Epithelial cell of esophagus (primary cell): ENCODE results near the gene COMT.

Experiments
- DNase-seq: peaks from one replicate; pipeline ENCODE4 v3.0.0; 2010; ENCODE audit warnings: low read depth
- H3K4me3 ChIP-seq: 2 replicates; pipeline ENCODE4 v1.5.1; 2011; ENCODE audit warnings: mild to moderate bottlenecking, low read length, control low read depth
- TF ChIP-seq, protein P1 (sequence below): IDR thresholded peaks from 2 replicates; pipeline ENCODE4 v1.5.1; 2011; ENCODE audit warnings: low read depth, mild to moderate bottlenecking, low read length, control low read depth, inconsistent platforms; ENCODE audit not compliant: insufficient read depth; ENCODE audit errors: missing control alignments

The COMT gene

DNA sequence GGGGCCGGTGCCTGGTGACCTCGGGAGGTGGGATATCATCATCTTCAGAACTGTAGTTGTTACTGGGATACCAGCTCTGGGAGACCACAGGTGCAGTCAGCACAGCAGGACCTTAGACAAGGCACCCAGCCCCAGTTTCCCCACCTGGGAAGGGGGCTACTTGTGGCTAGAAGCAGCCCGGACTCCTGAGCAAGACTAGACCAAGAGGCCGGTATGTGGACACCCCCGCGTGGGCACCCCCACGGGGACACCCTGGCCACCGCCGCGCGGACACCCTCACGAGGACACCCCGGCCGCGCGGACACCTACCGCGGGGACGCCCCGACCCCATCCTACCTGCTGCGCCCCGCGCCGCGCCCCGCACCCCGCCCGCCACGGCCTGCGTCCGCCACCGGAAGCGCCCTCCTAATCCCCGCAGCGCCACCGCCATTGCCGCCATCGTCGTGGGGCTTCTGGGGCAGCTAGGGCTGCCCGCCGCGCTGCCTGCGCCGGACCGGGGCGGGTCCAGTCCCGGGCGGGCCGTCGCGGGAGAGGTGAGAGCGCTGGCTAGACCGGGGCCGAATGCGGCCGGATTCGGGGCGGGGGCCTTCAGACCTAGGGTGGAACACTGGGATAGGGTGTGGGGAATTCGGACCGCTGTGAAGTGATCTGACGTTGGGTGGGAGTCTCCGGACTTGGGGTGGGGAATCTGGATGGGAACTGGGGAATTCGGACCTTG lies at the start of gene COMT, which contains the start of gene TXNRD2:
COMT (plus strand) TSS at position 408 of the 718 bp plus-strand sequence. CDS start 20,755 bp downstream, outside the sequence.
TXNRD2 (minus strand) TSS at position 454 of the 718 bp plus-strand sequence; CDS start at position 439, 15 bp downstream.
- peak; percentile 57 for DNase-seq
- peak within 1 kb of the TSS; percentile 80 for H3K4me3 ChIP-seq
- TF ChIP-seq, protein P1, sequence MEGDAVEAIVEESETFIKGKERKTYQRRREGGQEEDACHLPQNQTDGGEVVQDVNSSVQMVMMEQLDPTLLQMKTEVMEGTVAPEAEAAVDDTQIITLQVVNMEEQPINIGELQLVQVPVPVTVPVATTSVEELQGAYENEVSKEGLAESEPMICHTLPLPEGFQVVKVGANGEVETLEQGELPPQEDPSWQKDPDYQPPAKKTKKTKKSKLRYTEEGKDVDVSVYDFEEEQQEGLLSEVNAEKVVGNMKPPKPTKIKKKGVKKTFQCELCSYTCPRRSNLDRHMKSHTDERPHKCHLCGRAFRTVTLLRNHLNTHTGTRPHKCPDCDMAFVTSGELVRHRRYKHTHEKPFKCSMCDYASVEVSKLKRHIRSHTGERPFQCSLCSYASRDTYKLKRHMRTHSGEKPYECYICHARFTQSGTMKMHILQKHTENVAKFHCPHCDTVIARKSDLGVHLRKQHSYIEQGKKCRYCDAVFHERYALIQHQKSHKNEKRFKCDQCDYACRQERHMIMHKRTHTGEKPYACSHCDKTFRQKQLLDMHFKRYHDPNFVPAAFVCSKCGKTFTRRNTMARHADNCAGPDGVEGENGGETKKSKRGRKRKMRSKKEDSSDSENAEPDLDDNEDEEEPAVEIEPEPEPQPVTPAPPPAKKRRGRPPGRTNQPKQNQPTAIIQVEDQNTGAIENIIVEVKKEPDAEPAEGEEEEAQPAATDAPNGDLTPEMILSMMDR, result no peak

DNA sequence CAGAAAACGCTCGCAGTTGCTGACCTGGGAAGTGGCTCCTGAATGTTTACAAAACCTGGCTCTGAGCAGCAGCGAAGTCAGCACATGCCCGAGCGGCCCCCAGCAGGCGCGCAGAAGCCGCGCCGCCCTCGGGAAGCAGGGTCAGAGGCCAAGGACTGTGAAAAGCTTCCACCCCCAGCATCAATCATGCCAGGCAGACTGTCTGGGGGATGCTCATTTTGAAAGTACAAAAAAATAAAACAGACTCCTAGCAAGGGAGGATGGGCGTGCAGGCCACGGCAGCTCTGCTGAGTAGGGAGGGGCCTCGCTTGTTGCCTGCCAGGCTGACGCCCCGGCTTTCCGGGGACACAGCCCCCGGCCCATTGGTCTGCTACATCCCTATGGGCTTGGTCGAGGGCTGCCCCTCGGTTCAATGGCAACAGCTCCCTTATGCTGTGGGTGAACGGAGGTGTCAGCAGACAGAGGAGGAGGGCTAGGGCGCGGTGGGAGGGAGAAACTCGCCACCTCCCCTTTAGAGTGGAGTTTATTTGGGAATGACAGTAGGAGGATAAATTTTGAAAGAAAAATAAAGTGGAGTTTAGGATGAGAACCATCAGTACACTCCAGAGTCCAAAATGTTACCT lies 49.2 kb upstream of the COMT start:
- H3K4me3 ChIP-seq, result no peak overlapping the region
- TF ChIP-seq, protein P1, result no peak
- no peak for DNase-seq

DNA sequence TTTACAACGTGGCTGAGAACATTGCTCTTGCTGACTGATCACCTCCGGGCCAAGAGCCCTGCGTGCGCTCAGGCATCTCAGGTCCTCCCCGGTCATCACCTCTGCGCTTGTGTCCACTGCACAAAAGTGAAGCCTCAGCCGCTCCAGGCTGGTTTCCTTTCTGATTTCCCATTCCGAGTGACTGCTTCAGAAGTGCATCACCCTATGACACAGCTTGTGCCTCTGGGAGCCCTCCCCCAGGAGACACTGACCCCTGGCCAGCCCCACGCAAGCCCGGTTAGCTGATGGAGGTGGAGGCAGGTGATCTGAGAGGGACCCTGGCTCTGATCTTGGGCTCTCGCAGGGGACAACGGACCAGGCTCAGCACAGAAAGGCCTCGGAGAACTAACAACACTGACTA lies 48.6 kb upstream of the COMT start:
- no peak for DNase-seq
- no peak overlapping the region for H3K4me3 ChIP-seq
- TF ChIP-seq, protein P1, result no peak

DNA sequence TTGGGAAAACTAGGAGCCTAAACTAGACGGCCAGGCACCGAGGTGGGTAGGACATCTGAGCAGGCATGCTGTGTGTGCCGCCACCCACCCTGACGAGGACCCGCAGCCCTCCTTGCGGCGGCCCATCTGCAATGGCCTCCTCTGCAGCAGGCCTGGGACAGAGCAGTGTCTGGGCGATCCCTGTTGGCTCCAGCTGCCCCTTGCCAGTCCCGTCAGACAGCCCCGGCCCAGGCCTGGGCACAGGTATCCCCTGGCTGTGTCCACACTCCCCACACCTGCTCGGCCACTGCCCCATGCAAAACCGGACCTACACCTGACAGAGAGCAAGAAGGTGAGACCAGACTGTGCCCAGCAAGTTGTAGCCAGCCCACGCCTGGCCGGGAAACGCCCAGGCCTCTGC lies 48.2 kb upstream of the COMT start:
- TF ChIP-seq, protein P1, result no peak
- DNase-seq, result no peak
- H3K4me3 ChIP-seq, result no peak overlapping the region

DNA sequence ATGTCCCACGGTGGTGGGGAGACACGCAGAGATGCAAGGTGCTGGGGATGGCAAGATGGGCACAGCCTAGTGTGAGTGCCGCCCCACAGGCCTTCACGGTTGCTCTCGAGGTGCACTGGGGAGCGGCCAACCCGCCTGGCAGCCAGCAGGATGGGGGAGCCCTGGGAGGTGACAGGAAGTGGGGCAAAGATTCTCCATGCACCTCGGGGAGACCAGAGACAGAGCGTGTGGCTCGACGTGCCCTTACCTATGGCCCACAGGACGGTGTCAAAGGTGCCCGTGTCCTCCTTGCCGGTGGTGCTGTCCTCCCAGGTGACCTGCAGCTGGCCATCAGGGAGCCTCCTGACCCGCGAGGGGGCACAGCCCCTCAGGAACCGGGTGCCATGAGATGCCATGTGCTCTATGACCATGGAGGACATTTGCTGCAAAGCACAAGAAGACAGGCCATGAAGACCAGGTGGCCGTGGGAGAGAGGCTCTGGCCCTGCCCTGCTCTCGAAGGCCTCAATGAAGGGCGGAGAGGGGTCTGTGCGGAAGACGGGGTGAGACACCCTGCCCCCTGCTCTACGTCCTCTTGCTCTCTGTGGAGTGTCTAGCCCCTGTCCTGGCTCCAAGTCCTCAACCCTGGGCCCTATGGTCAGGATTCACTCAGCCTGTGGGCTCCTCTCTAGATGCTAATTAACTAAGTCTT lies 46.3 kb upstream of the COMT start:
- H3K4me3 ChIP-seq, result no peak overlapping the region
- TF ChIP-seq, protein P1, result no peak
- DNase-seq, result no peak

DNA sequence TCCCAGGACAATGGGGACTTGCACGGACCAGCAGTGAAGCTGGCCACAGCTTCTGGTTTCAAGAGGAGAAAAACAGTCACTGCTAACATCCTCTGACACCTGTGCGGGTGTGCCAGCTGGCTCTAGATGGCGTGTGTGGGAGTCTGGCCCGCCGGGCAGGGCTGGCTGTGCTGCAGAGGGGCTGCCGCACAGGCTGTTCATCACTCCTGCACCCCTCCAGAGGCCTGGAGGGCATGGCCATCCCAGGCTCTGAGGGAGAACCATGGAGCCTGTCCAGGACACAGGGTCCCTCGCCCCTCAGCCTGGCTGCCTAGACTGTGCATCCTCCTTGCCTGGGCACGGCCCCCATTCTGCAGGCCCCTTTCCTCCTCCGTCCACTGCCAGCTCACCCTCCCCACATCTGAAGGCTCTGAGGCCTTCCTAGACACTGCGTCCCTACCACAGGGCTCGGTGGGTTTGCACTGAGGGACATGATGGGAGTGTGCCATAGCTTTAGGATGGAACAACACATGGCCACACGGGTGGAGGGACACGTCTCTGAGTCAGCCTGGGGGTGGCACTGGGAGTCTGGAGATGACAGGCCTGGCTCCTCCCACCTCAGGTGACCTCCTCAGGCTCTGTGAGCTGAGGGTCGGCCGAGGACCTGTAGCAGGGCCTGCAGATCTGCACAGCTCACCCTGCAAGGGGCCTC lies 44.8 kb upstream of the COMT start:
- TF ChIP-seq, protein P1, result no peak
- H3K4me3 ChIP-seq, result no peak overlapping the region
- DNase-seq, result no peak
